Inflammatory macrophage (primary cell): ENCODE measurements around the gene NKIRAS2.

Experiments used
- DNase-seq, 2 donors: peaks; one replicate each; pipeline ENCODE4 v3.0.0-alpha.2; 2020 to 2022

NKIRAS2 gene

DNA sequence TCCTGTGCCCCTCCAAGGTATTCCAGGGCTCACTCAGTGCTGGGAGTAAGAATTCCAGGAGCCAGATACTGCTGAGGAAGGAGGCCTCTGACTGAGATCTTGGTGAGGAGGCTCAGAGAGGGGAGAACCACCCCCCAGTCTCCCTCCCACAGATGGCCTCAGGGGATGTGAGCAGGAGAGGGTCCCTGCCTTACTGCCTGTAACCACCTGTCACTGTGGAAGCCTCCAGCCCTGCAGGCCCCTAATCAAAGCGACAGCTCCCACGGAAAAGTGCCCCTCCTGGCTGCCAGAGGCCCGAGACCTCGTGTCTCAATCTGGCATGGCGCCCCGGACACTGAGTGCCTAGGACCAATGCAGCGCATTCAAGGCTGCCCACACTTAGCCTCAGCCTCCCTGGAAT lies 38.2 kb downstream of the NKIRAS2 start:
- no peak for DNase-seq

DNA sequence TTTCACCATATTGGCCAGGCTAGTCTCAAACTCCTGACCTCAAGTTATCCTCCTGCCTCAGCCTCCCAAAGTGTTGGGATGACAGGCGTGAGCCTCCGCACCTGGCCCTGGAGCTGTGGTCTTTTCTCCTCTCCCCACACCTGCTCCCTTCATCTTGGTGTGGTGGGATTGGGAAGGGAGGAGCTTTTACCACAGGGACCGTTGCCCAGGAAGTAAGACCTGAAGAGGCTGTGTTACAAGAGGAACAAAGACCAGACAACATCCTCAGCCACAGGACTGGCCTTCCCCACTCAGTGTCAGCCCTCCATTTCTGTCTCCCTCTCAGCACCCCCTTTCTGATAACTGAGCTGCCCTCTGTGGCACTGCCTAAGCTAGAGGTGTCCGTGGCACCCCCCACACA lies 39.9 kb downstream of the NKIRAS2 start:
- DNase-seq, result no peak

- DNase-seq, result no peak
Observed at GRCh38 chr17:42060231-42060630, 40.3 kb downstream of the NKIRAS2 start.

DNA sequence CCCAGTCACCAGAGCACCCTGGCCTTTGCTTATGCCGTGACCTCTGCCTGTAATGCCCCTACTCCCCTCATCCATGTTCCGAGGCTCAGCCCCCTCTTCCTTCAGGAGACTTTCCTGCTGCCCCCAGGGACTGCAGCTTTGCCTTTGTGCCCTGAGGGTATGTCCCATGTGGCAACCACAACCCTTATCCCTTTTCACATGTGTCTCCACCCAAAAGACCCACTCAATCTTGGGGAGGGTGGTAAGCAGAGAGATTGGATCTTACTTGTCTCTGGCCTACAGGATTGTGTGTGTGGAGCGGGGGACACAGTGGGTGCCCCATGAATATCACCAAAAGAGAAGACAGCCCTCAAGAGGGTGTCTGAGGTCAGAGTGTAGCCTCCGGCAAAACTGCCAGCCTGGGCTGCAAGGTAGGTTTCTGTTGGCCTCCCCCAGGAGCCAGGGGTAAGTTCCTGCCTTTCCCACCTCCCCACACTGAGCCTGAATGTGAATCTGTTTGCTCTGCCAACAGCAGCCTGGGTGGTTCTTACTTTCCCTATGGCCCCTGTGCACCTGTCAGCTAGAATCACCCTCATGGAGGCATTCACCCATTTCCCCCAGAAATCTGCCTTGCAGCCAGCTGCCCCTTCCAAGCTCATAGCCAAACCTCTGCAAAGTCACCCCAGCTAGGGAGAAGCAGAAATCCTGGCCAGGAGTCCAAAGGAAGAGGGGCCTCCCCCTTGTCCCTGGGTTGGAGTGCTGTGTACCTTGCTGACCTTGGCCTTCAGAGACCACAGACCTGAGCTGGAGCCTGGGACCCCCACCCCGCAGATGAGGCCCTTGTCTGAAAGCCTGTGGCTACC lies 42.0 kb downstream of the NKIRAS2 start:
- no peak for DNase-seq

DNA sequence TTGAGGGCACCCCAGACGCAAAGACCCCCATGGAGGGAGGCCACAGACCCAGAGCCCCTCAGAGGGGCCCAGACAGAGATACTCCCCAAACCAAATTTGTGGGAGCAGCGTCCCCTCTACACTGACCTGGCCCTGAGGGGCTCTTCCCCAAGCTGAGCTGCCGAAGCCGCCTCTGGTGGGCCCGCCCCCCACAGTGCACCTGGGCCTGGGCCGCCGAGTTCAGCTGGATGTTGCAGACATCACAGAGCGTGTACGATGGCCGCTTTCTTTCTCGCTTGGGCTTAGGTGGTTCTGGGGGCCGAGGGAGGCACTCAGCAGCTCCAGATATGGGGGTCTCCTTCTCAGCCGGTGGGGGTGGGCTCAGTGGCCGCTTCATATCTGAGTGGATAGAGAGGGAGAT lies 42.8 kb downstream of the NKIRAS2 start:
- no peak for DNase-seq

- no peak for DNase-seq
Observed at GRCh38 chr17:42065201-42065600, 45.3 kb downstream of the NKIRAS2 start.

- peak; percentile 59 to 61 for DNase-seq
Observed at GRCh38 chr17:42067371-42068091, 47.6 kb downstream of the NKIRAS2 start.

GRCh38 chr17:42068979-42069378 lies 49.1 kb downstream of the NKIRAS2 start:
- no peak for DNase-seq

DNA sequence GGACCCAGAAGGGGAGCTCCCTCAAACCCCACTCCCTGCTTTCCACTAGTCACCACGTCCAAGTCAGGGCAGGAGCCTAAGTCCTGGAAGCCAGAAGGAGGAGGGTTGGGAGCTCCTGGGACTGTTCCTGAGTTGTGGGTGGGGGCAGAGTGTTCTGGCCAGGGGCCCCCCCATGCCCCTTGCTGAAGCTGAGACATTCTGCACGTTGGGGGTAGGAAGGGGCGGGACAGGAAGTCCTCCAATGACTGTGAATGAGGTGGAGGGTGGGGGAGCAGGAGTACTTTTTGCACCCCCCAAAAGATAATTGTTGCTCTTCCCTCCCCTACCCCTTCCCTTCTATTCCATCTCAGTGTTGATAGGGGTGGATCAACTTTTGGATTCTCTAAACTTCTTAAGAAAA lies 51.9 kb downstream of the NKIRAS2 start:
- DNase-seq, result no peak

- no peak for DNase-seq
Observed at GRCh38 chr17:42072323-42073187, 52.7 kb downstream of the NKIRAS2 start.
